AG08396 (cell line): ENCODE results near the gene PLEKHG4.

ENCODE experiments used
- DNase-seq: peaks from one replicate; pipeline ENCODE4 v3.0.0; 2012; ENCODE audit warnings: low spot score, mixed read lengths

Gene PLEKHG4

GRCh38 chr16:67265834-67266233 lies 13.5 kb upstream of the PLEKHG4 start:
- no peak for DNase-seq

- DNase-seq, result peak; percentile 80
These were observed 11.2 kb upstream of the PLEKHG4 start for GRCh38 chr16:67268136-67268579.

GRCh38 chr16:67269766-67270165 lies 9.6 kb upstream of the PLEKHG4 start:
- no peak for DNase-seq

- DNase-seq, result no peak
These were observed 8.4 kb upstream of the PLEKHG4 start for GRCh38 chr16:67270931-67271338.

GRCh38 chr16:67271446-67271845 lies 7.9 kb upstream of the PLEKHG4 start:
- no peak for DNase-seq

- no peak for DNase-seq
These were observed 4.0 kb upstream of the PLEKHG4 start for GRCh38 chr16:67275321-67275720.

- peak; percentile 97 for DNase-seq
These were observed 1.9 kb upstream of the PLEKHG4 start for GRCh38 chr16:67277294-67277998.

GRCh38 chr16:67277999-67278772 lies 1.1 kb upstream of the PLEKHG4 start:
- DNase-seq, result peak; percentile 81

GRCh38 chr16:67278773-67279295 lies 498 bp upstream of the PLEKHG4 start:
- DNase-seq, result peak; percentile 64

GRCh38 chr16:67280090-67281015 lies 1.0 kb downstream of the PLEKHG4 start:
- DNase-seq, result no peak

GRCh38 chr16:67281536-67282446 lies 2.5 kb downstream of the PLEKHG4 start:
- DNase-seq, result no peak

- no peak for DNase-seq
These were observed 3.1 kb downstream of the PLEKHG4 start for GRCh38 chr16:67282447-67282805.

GRCh38 chr16:67283039-67283825 lies 3.9 kb downstream of the PLEKHG4 start:
- no peak for DNase-seq

GRCh38 chr16:67283826-67284555 lies 4.7 kb downstream of the PLEKHG4 start:
- DNase-seq, result no peak

- peak; percentile 57 for DNase-seq
These were observed 5.6 kb downstream of the PLEKHG4 start for GRCh38 chr16:67284699-67285646.

GRCh38 chr16:67286441-67287235 lies 7.3 kb downstream of the PLEKHG4 start:
- DNase-seq, result no peak

GRCh38 chr16:67287960-67288359 lies 8.6 kb downstream of the PLEKHG4 start:
- no peak for DNase-seq

GRCh38 chr16:67291461-67291860 lies 12.1 kb downstream of the PLEKHG4 start:
- no peak for DNase-seq
